T-helper 17 cell (primary cell): ENCODE measurements around the gene YEATS4. TPM values are rescaled to one million over a fixed set of nuclear protein-coding genes. Genes with fewer than 3 reads are reported as not detected.
A peak's percentile ranks its signal among the peaks of the same experiment; 100 is the strongest.

Experiments used
- ATAC-seq: fragments of 150-1000 bp; cut with Tn5 transposase; 2 replicates; pipeline ENCODE4 v1.10.0; 2021; ENCODE audit warnings: mild to moderate bottlenecking, moderate library complexity
- DNase-seq, 3 donors: peaks; one replicate each; pipeline versions ENCODE4 v3.0.0 to v3.0.0-alpha.2; 2020 to 2021
- H3K9me3 ChIP-seq: one replicate; pipeline ENCODE4 v1.7.0; 2013; ENCODE audit warnings: low read length, mild to moderate bottlenecking; ENCODE audit not compliant: control insufficient read depth, poor library complexity, severe bottlenecking
- H3K27ac Mint-ChIP-seq: one replicate; pipeline ENCODE4 v1.8.0; 2022; ENCODE audit warnings: mild to moderate bottlenecking, moderate library complexity, mixed read lengths
- H3K27me3 Mint-ChIP-seq: one replicate; pipeline ENCODE4 v1.8.0; 2022; ENCODE audit warnings: mixed read lengths
- H3K36me3 Mint-ChIP-seq: one replicate; pipeline ENCODE4 v1.8.0; 2022; ENCODE audit warnings: low read depth, mixed read lengths
- H3K4me1 Mint-ChIP-seq: one replicate; pipeline ENCODE4 v1.8.0; 2022; ENCODE audit warnings: mild to moderate bottlenecking, mixed read lengths
- H3K4me3 Mint-ChIP-seq: one replicate; pipeline ENCODE4 v1.8.0; 2022; ENCODE audit warnings: mild to moderate bottlenecking, moderate library complexity, mixed read lengths
- total RNA-seq, 4 donors: library from RNA in 2 of 4; stranded (reverse) in 2 of 4; gene quantifications; one replicate each; pipeline ENCODE4 v1.2.3 and lab custom pipeline; 2022 to 2026

Gene YEATS4
- total RNA-seq, 2 donors from 2014 or later: 34.0 to 36.7 TPM

DNA sequence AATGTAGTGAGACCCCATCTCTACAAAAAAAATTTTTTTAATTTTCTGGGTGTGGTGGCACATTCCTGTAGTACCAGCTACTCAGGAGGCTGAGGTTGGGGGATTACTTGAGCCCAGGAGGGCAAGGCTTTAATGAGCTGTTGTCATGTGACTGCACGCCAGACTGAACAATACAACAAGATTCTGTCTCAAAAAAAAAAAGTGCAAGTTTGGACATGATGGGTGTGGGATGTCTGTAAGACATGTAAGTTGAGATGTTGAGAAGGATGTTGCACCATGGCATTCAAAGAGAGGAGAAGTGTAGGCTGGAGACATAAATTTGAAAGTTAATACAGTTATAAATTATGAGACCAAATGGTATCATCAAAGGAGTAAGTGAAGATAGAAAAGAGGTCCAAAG lies 23.5 kb downstream of the YEATS4 start:
- no peak for ATAC-seq
- H3K36me3 Mint-ChIP-seq: peaks cover 10% of the 10 kb centered on the region
- no peak for DNase-seq
- H3K27me3 Mint-ChIP-seq: no peaks in the 10 kb centered on the region
- H3K4me3 Mint-ChIP-seq: no peak overlapping the region
- peak overlapping the region; percentile 39 for H3K27ac Mint-ChIP-seq
- no peaks in the 10 kb centered on the region for H3K9me3 ChIP-seq
- H3K4me1 Mint-ChIP-seq: peaks cover 13% of the 10 kb centered on the region

DNA sequence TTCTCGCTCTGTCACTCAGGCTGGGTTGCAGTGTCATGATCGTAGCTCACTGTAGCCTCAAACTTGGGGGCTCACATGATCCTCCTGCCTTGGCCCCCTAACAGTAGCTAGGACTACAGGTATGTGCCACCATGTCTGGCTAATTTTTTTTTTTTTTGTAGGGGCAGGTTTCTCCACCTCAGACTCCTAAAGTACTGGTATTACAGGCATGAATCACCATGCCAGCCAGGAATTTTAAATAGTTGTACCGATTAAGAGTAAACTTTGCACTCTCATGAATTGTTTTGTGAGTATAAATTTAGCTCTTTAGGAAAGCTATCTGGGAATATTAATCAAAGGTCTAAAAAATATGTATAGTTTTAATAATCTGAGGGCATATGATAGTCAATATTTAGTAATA lies 25.5 kb downstream of the YEATS4 start:
- H3K27ac Mint-ChIP-seq: peak overlapping the region; percentile 54
- H3K36me3 Mint-ChIP-seq: peaks cover 7% of the 10 kb centered on the region
- H3K4me1 Mint-ChIP-seq: peaks cover 10% of the 10 kb centered on the region
- H3K27me3 Mint-ChIP-seq: no peaks in the 10 kb centered on the region
- H3K4me3 Mint-ChIP-seq: no peak overlapping the region
- H3K9me3 ChIP-seq: no peaks in the 10 kb centered on the region
- ATAC-seq (no peak), DNase-seq (no peak)

DNA sequence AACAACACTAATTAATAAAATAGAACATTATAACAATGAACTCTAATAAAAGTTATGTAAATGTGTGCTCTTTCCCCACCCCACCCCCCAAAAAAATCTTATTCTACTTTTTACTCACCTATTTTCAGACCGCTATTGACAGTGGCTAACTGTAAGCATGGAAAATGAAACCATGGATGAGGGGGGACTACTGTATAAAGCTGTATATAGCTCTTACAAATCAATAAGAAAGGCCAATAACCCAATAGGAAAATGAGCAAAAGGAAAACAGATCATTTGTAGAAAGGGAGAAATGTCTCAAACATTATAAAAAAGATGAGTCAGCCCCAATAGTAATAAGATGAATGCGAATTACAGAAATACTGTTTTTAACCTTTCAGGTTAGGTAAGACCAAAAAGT lies 27.4 kb downstream of the YEATS4 start:
- DNase-seq (no peak), ATAC-seq (no peak)
- Mint-ChIP-seq H3K27ac (peak overlapping the region; percentile 72), H3K4me1 (peaks cover 10% of the 10 kb centered on the region), H3K4me3 (no peak overlapping the region), H3K27me3 (no peaks in the 10 kb centered on the region), H3K36me3 (peaks cover 8% of the 10 kb centered on the region)
- H3K9me3 ChIP-seq: no peaks in the 10 kb centered on the region

DNA sequence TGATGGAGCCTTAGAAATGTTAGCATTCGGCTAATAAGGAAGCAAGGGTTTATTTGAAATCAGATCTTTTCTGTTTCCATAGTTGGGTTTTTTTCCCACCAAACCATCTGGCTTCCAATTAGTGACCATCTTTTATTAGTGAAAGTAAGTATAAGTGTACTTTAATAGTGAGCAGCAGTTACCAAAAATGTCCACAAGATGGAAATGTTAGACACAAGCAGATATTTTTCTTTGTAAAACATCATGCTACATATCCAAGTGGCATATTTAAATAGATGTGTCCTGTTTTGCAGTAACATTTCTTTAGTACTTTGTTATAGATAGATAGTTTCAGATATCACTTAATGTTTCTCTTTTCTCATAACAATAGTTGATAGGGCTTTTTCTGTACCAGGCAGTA lies 28.8 kb downstream of the YEATS4 start:
- H3K27me3 Mint-ChIP-seq: no peaks in the 10 kb centered on the region

DNA sequence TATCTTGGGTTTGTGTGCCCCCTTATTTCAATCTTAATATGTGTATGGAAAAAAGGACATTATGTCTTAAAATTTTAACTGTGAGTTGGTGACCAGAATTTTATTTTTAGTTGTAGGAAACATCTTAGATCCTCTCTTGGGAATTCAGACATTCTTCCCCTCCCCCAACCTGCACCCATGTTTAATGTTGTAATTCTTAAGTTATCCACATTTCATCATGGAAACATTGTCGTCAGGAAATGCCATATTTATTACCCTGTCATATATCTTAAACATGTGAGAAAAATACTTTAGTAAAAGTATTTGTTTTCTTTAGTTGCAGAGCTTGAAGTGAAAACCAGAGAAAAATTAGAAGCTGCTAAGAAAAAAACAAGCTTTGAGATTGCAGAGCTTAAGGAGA lies 30.3 kb downstream of the YEATS4 start:
- Mint-ChIP-seq H3K4me1 (peaks cover 3% of the 10 kb centered on the region), H3K36me3 (peaks cover 2% of the 10 kb centered on the region), H3K27me3 (no peaks in the 10 kb centered on the region), H3K27ac (peak overlapping the region; percentile 73), H3K4me3 (no peak overlapping the region)
- ATAC-seq (no peak), DNase-seq (no peak)
- no peaks in the 10 kb centered on the region for H3K9me3 ChIP-seq

More for the DNA sequence above, 28.8 kb downstream of the YEATS4 start:
- ATAC-seq (no peak), DNase-seq (no peak)
- Mint-ChIP-seq H3K4me1 (peaks cover 6% of the 10 kb centered on the region), H3K36me3 (peaks cover 5% of the 10 kb centered on the region), H3K4me3 (no peak overlapping the region), H3K27ac (no peak overlapping the region)
- no peaks in the 10 kb centered on the region for H3K9me3 ChIP-seq

DNA sequence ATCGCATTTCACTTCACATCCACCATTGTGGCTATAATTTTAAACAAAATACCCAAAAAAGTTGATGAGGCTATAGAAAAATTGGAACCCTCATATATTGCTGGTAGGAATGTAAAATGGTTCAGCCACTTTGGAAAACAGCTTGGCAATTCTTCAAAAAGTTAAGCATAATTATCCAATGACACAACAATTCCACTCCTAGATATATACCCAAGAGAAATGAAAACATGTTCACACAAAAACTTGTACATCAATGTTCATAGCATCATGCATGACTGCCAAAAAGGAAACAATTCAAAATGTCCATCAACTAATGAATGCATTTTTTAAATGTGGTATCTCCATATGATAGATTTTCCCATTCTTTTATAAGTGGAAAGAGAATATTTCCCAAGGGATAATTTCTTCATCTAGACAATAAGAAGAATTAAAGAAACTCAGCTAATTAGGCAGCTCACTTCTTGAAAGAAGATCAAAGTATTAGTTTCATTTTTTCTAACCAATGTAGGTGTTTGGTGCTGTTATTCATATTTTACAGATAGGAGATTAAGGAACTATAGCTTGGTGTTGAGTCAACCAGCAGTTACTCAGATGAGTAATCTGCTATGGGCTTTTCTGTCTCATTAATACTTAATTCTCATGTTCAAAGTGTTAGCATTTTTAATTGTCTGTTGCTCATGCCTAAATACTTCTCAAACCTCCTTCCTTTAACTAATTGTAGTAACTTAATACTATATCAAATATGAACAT lies 32.8 kb downstream of the YEATS4 start:
- H3K27ac Mint-ChIP-seq: no peak overlapping the region
- no peaks in the 10 kb centered on the region for H3K9me3 ChIP-seq

DNA sequence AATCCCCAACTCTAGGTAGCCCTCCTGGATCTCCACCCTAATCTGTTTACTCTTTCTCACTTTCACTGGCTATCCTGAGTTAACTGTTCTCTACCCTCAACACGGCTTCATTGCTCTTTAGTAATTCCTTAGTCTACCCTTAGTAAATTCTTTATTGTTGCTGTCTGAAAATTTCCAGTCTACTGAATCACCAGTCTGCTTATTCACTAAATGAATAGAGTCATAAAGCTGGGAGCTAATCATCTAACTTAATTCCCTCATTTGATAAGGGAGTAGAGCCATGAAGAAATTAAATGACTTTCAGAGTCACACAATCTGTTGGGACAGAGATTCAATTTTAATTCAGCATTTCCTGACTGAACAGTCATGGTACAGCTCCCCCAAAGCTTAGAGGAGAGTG lies 36.5 kb downstream of the YEATS4 start:
- Mint-ChIP-seq H3K36me3 (no peaks in the 10 kb centered on the region), H3K4me3 (no peak overlapping the region), H3K27ac (no peak overlapping the region), H3K4me1 (no peaks in the 10 kb centered on the region), H3K27me3 (no peaks in the 10 kb centered on the region)
- no peaks in the 10 kb centered on the region for H3K9me3 ChIP-seq
- ATAC-seq: no peak
- no peak for DNase-seq

More for the DNA sequence above, 32.8 kb downstream of the YEATS4 start:
- Mint-ChIP-seq H3K36me3 (peaks cover 2% of the 10 kb centered on the region), H3K4me1 (no peaks in the 10 kb centered on the region), H3K4me3 (no peak overlapping the region), H3K27me3 (no peaks in the 10 kb centered on the region)
- DNase-seq: no peak
- ATAC-seq: no peak

DNA sequence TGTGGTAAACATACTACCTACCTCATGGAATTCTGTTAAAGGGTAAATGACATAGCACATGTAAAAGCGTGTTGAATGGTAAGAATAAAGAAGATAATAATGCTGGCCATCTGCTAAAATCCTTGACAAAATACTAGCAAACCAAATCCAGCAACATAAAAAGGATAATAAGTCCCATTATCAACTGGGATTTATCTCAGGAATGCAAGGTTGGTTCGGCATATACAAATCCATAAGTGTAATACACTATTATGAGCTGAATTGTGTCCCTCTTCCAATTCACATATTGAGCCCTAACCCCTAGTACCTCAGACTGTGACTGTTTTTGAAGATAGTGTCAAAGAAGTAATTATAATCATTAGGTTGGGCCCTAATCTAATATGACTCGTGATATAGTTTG lies 37.4 kb downstream of the YEATS4 start:
- Mint-ChIP-seq H3K27me3 (no peaks in the 10 kb centered on the region), H3K4me1 (no peaks in the 10 kb centered on the region), H3K4me3 (no peak overlapping the region), H3K27ac (no peak overlapping the region), H3K36me3 (no peaks in the 10 kb centered on the region)
- DNase-seq (no peak), ATAC-seq (no peak)
- H3K9me3 ChIP-seq: no peaks in the 10 kb centered on the region

DNA sequence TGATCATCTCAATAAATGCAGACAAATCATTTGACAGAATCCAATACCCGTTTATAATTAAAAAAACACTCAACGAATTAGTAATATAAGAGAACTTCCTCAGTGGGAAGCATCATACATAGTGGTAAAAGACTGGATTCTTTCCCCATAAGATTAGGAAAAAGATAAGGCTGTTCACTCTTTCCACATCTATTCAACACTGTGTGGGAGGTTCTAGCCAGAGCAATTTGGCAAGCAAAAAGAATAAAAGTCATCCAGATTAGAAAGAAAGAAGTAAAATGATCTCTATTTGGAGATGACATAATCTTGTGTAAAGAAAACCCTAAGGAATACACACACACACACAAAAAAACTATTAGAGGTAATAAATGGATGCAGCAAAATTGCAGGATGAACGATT lies 38.4 kb downstream of the YEATS4 start:
- Mint-ChIP-seq H3K27me3 (no peaks in the 10 kb centered on the region), H3K27ac (no peak overlapping the region), H3K36me3 (no peaks in the 10 kb centered on the region), H3K4me3 (no peak overlapping the region), H3K4me1 (no peaks in the 10 kb centered on the region)
- ATAC-seq (no peak), DNase-seq (no peak)
- H3K9me3 ChIP-seq: no peaks in the 10 kb centered on the region

DNA sequence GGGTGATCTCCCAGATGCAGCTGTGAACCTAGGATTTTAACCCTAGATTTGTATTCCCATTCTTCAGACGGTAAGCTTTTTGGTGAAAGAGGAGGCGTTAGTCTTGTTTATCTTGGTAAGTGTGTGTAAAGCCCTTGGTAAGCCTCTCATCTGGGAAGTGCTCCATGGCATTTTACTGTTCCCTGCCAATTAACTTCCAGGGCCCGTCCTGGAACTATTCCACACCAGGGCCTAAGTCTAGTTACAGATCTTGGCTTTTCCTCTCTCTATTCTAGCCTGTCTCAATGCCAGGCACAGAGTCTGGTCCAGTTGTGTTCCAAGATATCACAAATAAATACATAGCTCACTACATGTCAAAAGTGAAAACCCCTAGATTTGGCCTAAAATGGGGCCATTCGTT lies 42.4 kb downstream of the YEATS4 start:
- Mint-ChIP-seq H3K4me1 (no peaks in the 10 kb centered on the region), H3K27me3 (no peaks in the 10 kb centered on the region), H3K36me3 (no peaks in the 10 kb centered on the region), H3K4me3 (no peak overlapping the region), H3K27ac (no peak overlapping the region)
- DNase-seq: no peak
- no peak for ATAC-seq
- no peaks in the 10 kb centered on the region for H3K9me3 ChIP-seq

DNA sequence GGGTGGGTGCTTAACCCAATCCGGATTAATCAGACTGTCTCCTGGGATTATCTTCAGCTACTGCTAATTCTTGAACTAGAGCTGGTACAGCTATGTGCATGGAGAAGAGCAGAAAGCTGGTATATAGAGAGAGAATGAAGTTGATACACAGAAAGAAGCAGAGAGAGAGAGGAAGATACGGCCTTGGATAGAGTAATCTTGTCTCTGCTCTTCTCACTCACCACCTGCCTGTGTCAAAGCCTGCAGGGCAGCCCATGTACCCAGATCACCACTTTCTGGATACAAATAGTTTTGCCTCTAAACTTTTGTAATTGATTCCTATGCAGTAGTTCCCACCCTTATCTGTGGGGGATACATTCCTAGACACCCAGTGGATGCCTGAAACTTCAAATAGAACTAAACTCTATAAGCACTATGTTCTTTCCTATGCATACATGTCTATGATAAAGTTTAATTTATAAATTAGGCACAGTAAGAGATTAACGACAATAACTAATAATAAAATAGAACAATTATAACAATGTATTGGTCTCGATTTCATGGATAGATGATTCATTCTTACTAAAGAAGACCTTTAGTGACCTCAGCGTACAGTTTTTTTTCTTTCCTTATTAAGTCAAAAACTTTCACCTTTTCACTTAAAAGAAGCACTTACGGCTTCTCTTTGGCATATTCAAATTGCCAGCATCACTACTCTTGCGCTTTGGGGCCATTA lies 45.5 kb downstream of the YEATS4 start:
- DNase-seq: no peak
- no peak for ATAC-seq
- Mint-ChIP-seq H3K27ac (no peak overlapping the region), H3K4me1 (no peaks in the 10 kb centered on the region), H3K27me3 (no peaks in the 10 kb centered on the region), H3K36me3 (peaks cover under 1% of the 10 kb centered on the region), H3K4me3 (no peak overlapping the region)
- no peaks in the 10 kb centered on the region for H3K9me3 ChIP-seq

DNA sequence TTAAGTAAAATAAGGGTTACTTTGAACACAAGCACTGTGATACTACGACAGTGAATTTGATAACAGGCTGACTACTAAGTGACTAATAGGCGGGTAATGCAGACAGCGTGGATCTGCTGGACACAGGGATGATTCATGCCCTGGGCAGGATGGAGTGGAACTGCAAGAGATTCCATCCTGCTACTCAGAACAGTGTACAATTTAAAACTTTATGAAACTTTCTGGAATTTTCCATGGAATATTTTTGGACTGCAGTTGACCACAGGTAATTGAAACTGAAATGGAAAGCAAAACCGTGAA lies 46.0 kb downstream of the YEATS4 start:
- H3K27me3 Mint-ChIP-seq: no peaks in the 10 kb centered on the region
- DNase-seq (no peak), ATAC-seq (no peak)
- H3K36me3 Mint-ChIP-seq: peaks cover 2% of the 10 kb centered on the region
- H3K27ac Mint-ChIP-seq: no peak overlapping the region
- H3K9me3 ChIP-seq: no peaks in the 10 kb centered on the region
- no peak overlapping the region for H3K4me3 Mint-ChIP-seq
- H3K4me1 Mint-ChIP-seq: no peaks in the 10 kb centered on the region

DNA sequence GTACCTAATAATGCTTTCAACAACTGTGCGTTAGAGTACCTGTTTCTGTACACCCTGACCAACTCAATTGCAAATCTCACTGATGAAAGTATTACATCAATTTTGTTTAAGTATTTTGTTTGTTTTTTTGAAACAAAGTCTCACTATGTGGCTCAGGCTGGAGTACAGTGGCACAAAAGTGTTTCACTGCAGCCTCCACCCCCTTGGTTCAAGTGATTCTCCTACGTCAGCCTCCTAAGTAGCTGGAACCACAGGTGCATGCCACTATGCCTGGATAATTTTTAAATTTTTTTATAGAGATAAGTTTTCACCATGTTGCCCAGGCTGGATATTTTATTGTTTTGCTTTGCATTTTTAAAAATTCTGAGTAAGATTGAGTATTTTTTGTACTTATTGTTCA lies 46.7 kb downstream of the YEATS4 start:
- no peak for ATAC-seq
- DNase-seq: no peak
- Mint-ChIP-seq H3K4me1 (no peaks in the 10 kb centered on the region), H3K4me3 (no peak overlapping the region), H3K27me3 (no peaks in the 10 kb centered on the region), H3K36me3 (peaks cover 2% of the 10 kb centered on the region), H3K27ac (no peak overlapping the region)
- no peaks in the 10 kb centered on the region for H3K9me3 ChIP-seq

DNA sequence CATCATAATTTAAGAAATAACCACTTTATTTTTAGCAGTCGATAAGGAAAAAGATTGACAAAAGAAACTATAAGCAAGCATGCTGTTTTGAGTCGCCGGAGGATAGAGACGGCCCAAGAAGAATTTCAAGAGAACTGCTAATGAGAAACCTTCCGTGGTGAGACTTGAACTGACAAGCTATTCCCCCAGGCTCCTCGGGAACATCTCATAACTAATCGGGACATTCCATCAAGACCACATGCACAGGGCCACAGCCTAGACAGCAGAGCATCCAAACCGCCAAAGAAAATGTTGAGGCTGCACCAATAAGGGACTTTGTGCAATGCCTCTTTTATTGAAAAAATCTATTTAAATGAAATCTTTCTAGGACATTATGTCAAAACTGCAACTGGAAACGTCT lies 51.0 kb downstream of the YEATS4 start:
- H3K4me1 Mint-ChIP-seq: peaks cover 2% of the 10 kb centered on the region
- no peak overlapping the region for H3K4me3 Mint-ChIP-seq
- H3K9me3 ChIP-seq: no peaks in the 10 kb centered on the region
- no peaks in the 10 kb centered on the region for H3K27me3 Mint-ChIP-seq
- no peak overlapping the region for H3K27ac Mint-ChIP-seq
- ATAC-seq (no peak), DNase-seq (no peak)
- H3K36me3 Mint-ChIP-seq: peaks cover 8% of the 10 kb centered on the region
